Left kidney (tissue), 2 donors: ENCODE results near the gene ZNF70. TPM values are rescaled to one million over a fixed set of nuclear protein-coding genes. Genes with fewer than 3 reads are reported as not detected.

Source experiments
- DNase-seq: peaks from one replicate; pipeline ENCODE4 v3.0.0-alpha.2; 2013
- polyA plus RNA-seq: library from polyadenylated mRNA; unstranded; fragments of 120-200 nt; gene quantifications from one replicate; pipeline ENCODE4 v1.2.1, GENCODE V29; 2013; ENCODE audit not compliant: insufficient read length

Gene ZNF70
- polyA plus RNA-seq, 1 donor = 8.1 TPM

- no peak for DNase-seq
These were observed 55.8 kb downstream of the ZNF70 start for GRCh38 chr22:23695141-23695540.

- DNase-seq = no peak
These were observed 56.8 kb downstream of the ZNF70 start for GRCh38 chr22:23693979-23694680.

- DNase-seq = no peak
These were observed 58.2 kb downstream of the ZNF70 start for GRCh38 chr22:23692598-23693291.

- DNase-seq = no peak
These were observed 59.0 kb downstream of the ZNF70 start for GRCh38 chr22:23691748-23692423.

- DNase-seq = no peak
These were observed 60.2 kb downstream of the ZNF70 start, which contains the start of gene RGL4 for GRCh38 chr22:23690713-23691112. TSS of gene RGL4 (plus strand) at chr22:23691013. CDS start at chr22:23692031, 1,018 bp downstream.

- DNase-seq = no peak
These were observed 61.5 kb downstream of the ZNF70 start for GRCh38 chr22:23689414-23689813.

Other genes starting within 250 kb of the ZNF70 start
- 0.40 TPM for gene IGLL1, start 170.8 kb downstream of the ZNF70 start, polyA plus RNA-seq
- gene DRICH1, start 118.8 kb downstream of the ZNF70 start, polyA plus RNA-seq = 4.3 TPM
- 4.7 TPM for gene RGL4, start 60.1 kb downstream of the ZNF70 start, polyA plus RNA-seq
- gene VPREB3, start 3.3 kb upstream of the ZNF70 start, polyA plus RNA-seq = not detected
- gene C22orf15, start 11.9 kb upstream of the ZNF70 start, polyA plus RNA-seq = 2.7 TPM
- gene CHCHD10, start 16.9 kb upstream of the ZNF70 start, polyA plus RNA-seq = 58.3 TPM
- gene MMP11, start 21.7 kb upstream of the ZNF70 start, polyA plus RNA-seq = 13.3 TPM
- 187 TPM for gene SMARCB1, start 35.9 kb upstream of the ZNF70 start, polyA plus RNA-seq
- 3.2 TPM for gene DERL3, start 87.9 kb upstream of the ZNF70 start, polyA plus RNA-seq
- 60.0 TPM for gene SLC2A11, start 106.8 kb upstream of the ZNF70 start, polyA plus RNA-seq
- 119 TPM for gene MIF, start 143.3 kb upstream of the ZNF70 start, polyA plus RNA-seq
- gene GSTT2B, start 210.1 kb upstream of the ZNF70 start, polyA plus RNA-seq = 6.9 TPM
- 11.6 TPM for gene DDTL, start 215.8 kb upstream of the ZNF70 start, polyA plus RNA-seq
- 66.8 TPM for gene DDT, start 223.3 kb upstream of the ZNF70 start, polyA plus RNA-seq
- gene GSTT2, start 229.0 kb upstream of the ZNF70 start, polyA plus RNA-seq = not detected